MCF 10A (cell line): ENCODE results near the gene ARL17A. TPM values are rescaled to one million over a fixed set of nuclear protein-coding genes. Genes with fewer than 3 reads are reported as not detected.
"Not testable (repeated sequence)": the region's sequence is repeated elsewhere in the genome, so short reads cannot be mapped to it uniquely, and the experiment has no call there.

Experiments used
- BruUV-seq: library from RNA; stranded (reverse); fragments of 400-500 nt; replicated peaks from 2 replicates; lab custom pipeline; 2021; lab: Mats Ljungman, UMichigan
- CTCF ChIA-PET: fragments of 300-600 bp; sonication (Branson Sonifier 250); formaldehyde crosslinking; extraction: SDS; loops from one replicate; lab custom pipeline; 2021; ENCODE audit warnings: antibody characterized with exemption, inconsistent platforms; lab: Yijun Ruan, JAX
- POLR2A ChIA-PET: fragments of 300-600, 350-650 bp; sonication (Branson Sonifier 250); formaldehyde crosslinking; extraction: SDS; loops from one replicate; lab custom pipeline; 2020; ENCODE audit warnings: antibody characterized with exemption, inconsistent platforms; lab: Yijun Ruan, JAX
- DNase-seq: peaks from one replicate; pipeline ENCODE4 v3.0.0-alpha.2; 2018; ENCODE audit not compliant: unreplicated experiment
- H3K27ac Mint-ChIP-seq: one replicate; pipeline ENCODE4 v1.8.0; 2022; ENCODE audit warnings: mild to moderate bottlenecking, low read depth, mixed read lengths; ENCODE audit not compliant: unreplicated experiment
- H3K27me3 Mint-ChIP-seq: one replicate; pipeline ENCODE4 v1.8.0; 2022; ENCODE audit warnings: mixed read lengths; ENCODE audit not compliant: insufficient read depth, unreplicated experiment
- H3K36me3 Mint-ChIP-seq: one replicate; pipeline ENCODE4 v1.8.0; 2022; ENCODE audit warnings: mild to moderate bottlenecking, moderate library complexity, mixed read lengths; ENCODE audit not compliant: insufficient read depth, unreplicated experiment
- H3K4me1 Mint-ChIP-seq: one replicate; pipeline ENCODE4 v1.8.0; 2022; ENCODE audit warnings: mixed read lengths; ENCODE audit not compliant: insufficient read depth, unreplicated experiment
- H3K4me3 Mint-ChIP-seq: one replicate; pipeline ENCODE4 v1.8.0; 2022; ENCODE audit warnings: mild to moderate bottlenecking, moderate library complexity, mixed read lengths; ENCODE audit not compliant: unreplicated experiment
- H3K9me3 Mint-ChIP-seq: one replicate; pipeline ENCODE4 v1.8.0; 2022; ENCODE audit warnings: mixed read lengths; ENCODE audit not compliant: unreplicated experiment
- intact Hi-C: fragments of 100-400 bp; cut with micrococcal nuclease; formaldehyde crosslinking; loops from 2 replicates; pipeline ENCODE4 v1.14.1; 2022
- total RNA-seq: library from RNA; stranded (reverse); gene quantifications from 2 replicates; pipeline ENCODE4 v1.2.3, GENCODE V29; 2022

ARL17A gene
- total RNA-seq, 1 experiment from 2014 or later = 20.7 TPM

DNA sequence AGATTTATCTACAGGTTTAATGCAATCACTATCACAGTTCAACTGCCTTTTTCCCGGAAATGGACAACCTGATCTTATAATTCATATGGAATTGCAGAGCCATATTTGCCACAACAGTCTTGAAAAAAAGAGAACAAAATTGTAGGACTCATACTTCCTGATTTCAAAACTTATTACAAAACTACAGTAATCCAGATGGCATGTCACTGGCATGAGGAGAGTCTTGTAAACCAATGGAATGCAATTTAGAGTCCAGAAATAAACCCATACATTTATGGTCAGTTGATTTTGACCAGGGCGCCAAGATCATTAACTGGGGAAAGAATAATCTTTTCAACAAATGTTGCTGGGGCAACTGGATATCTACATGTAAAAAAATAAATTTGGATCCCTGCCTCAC lies 31.8 kb upstream of the ARL17A start:
- H3K27me3 Mint-ChIP-seq, H3K4me3 Mint-ChIP-seq, H3K27ac Mint-ChIP-seq, intact Hi-C loops, H3K9me3 Mint-ChIP-seq, H3K4me1 Mint-ChIP-seq, DNase-seq, CTCF ChIA-PET, H3K36me3 Mint-ChIP-seq, POLR2A ChIA-PET, BruUV-seq: not testable (repeated sequence)

DNA sequence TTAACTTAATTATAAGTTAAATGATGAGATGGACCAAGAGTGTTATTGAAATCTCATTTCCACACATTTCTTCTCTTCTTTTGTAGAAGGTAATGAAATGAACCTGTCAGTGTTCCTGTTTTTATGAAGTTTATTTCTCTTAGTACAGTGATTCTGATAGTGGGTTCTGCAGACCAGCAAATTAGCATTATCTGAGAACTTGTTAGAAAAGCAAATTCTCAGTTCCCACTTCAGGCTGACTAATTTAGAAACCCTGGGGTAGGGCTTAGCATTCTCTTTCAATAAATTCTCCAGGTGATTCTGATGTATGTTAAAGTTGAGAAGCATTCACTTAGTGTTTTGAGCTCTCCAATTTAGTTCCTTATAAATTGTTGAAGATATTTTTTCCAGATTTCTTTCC lies 23.6 kb upstream of the ARL17A start:
- H3K36me3 Mint-ChIP-seq, H3K4me3 Mint-ChIP-seq, POLR2A ChIA-PET, H3K27ac Mint-ChIP-seq, DNase-seq, BruUV-seq, intact Hi-C loops, H3K4me1 Mint-ChIP-seq, H3K9me3 Mint-ChIP-seq, CTCF ChIA-PET, H3K27me3 Mint-ChIP-seq: not testable (repeated sequence)

DNA sequence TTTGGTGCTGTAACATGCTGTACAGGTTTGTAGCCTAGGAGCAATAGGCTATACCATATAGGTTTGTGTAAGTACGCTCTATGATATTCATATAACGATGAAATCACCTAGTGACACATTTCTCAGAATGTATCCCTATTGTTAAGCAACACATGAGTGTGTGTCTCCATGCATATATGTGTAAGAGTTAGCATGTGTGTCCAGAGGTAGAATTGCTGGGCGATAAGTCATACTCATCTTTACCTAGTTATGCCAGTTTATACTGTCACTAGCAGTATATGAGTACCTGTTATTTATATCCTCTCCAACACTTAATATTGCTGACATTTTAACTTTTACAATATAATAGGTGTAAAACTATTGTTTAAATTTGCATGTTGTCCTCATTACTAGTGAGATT lies 21.3 kb upstream of the ARL17A start:
- BruUV-seq, H3K4me1 Mint-ChIP-seq, H3K4me3 Mint-ChIP-seq, POLR2A ChIA-PET, DNase-seq, intact Hi-C loops, H3K27me3 Mint-ChIP-seq, H3K36me3 Mint-ChIP-seq, H3K9me3 Mint-ChIP-seq, H3K27ac Mint-ChIP-seq, CTCF ChIA-PET: not testable (repeated sequence)

DNA sequence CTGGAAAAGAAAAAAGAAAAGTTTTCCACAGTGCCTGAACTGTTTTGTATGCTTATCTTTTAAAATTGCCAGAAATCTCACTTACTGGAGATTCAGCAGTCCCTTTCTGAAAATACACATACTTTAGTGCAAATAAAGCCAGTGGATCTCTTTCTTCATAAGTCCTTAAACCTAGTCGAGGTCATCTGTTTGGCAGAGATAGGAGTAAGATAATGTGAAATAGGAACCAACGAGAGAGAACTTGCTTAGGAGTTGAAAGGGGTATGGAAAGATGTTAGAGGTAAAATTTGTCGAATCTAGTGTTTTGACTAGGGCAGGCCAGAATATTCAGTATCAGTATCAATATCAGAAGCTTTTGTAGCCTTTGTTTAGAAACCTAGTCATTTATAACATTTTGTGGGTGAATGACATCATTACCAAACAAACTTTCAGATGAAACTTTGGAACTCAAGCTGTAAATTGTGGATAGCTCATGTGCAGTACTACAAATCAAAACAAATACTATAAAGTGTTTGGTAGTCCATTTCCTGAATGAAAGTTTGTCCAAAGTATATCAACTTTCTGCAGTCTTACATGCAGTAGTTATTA lies 18.9 kb upstream of the ARL17A start:
- intact Hi-C loops, H3K27ac Mint-ChIP-seq, H3K36me3 Mint-ChIP-seq, CTCF ChIA-PET, H3K9me3 Mint-ChIP-seq, BruUV-seq, DNase-seq, H3K4me3 Mint-ChIP-seq, POLR2A ChIA-PET, H3K27me3 Mint-ChIP-seq, H3K4me1 Mint-ChIP-seq: not testable (repeated sequence)

DNA sequence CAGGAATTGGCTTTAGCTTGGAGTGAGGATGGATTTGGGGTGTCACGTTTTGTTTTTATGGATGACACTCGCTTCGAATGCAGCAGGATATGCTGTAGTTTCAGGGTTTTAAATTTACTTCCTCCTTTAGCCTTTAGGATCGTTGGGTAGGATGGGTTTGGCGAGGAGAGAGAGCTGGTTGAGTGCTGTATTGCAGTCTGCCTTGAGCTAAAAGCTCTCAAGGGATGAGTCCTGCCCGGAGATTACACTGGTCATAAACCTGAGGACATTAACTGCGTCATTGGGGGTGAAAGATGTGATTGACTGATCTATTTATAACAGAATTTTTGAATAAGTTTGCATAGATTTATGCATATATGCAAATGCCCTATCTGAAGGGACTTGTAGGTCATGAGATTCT lies 11.8 kb upstream of the ARL17A start:
- CTCF ChIA-PET, H3K36me3 Mint-ChIP-seq, POLR2A ChIA-PET, H3K27me3 Mint-ChIP-seq, H3K4me3 Mint-ChIP-seq, H3K27ac Mint-ChIP-seq, intact Hi-C loops, H3K4me1 Mint-ChIP-seq, H3K9me3 Mint-ChIP-seq, DNase-seq: not testable (repeated sequence)
- BruUV-seq = TSS peak; percentile 25

DNA sequence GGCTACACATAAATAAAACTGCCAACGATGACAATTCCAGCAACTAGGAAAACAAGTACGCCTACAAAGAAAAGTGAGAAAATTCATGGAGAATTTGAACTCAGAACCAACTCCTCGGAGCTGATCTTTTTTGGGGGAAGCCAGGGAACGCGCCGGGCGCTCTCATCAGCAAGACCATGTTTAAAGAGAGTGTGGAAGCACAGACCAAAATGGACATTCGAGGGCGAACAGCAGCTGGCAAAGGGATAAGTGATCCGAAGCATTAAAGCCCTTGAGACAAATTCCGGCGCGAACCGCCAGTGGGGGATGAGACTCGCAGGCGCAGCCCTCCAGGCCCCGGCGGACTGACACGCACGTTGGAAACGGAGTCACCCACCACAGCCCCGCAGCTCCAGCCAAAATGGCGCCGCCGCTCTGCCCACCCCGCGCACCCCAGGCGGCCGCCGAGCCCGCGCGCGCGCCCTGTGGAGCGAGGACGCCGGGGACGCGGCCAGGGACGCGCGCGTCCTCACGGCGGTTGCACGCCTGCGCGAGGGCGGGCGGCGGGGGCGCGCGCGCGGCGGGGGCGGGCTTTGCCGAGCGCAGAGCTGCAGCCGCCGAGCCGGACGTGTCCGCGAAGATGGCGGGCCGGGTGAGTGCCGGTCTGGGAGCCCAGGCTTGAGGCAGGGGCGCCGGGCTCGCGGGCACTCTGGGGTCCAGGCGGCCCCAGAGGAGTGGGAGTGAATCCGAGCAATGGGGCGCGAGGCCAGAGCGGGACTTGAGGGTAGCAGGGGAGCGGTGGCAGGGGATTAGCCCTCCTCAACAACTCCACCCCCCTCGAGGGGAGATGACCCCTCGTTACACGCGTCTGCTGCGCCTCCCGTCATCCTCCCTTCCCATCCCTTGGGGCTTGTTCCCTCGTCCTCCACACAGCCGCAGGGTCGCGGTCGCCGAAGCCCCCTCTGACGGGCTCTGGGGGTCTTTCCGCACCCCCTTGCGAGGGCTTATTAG lies 11.0 kb upstream of the ARL17A start, which contains the start of gene NSF:
Gene NSF, plus strand, starts transcription at position 513 of the 990 bp plus-strand sequence. Its CDS starts 107 bp downstream, at position 620.
- H3K27ac Mint-ChIP-seq, POLR2A ChIA-PET, intact Hi-C loops, H3K4me3 Mint-ChIP-seq, H3K36me3 Mint-ChIP-seq, H3K27me3 Mint-ChIP-seq, H3K9me3 Mint-ChIP-seq, DNase-seq, H3K4me1 Mint-ChIP-seq, CTCF ChIA-PET, BruUV-seq: not testable (repeated sequence)

DNA sequence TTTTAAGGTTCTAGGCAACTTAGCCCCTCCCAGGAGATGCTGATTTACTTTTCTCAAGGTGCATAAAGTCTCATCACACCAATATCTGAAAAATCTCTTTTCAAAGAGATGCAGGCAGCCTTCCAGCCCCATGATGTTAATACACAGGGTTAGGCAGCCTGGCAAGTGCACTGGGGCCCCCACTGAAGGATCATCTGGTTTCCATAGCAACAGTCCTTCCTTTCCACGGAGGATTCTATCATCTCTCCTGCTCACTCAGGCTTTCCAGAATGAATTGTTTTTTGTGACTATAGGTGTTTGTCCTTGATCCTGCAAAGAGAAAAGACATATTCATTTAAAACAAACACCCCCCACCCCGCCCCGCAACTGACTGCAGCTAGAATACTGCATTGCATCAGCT lies 6.0 kb upstream of the ARL17A start:
- H3K27me3 Mint-ChIP-seq, H3K9me3 Mint-ChIP-seq, BruUV-seq, CTCF ChIA-PET, H3K36me3 Mint-ChIP-seq, H3K4me1 Mint-ChIP-seq, DNase-seq, H3K4me3 Mint-ChIP-seq, POLR2A ChIA-PET, H3K27ac Mint-ChIP-seq, intact Hi-C loops: not testable (repeated sequence)

DNA sequence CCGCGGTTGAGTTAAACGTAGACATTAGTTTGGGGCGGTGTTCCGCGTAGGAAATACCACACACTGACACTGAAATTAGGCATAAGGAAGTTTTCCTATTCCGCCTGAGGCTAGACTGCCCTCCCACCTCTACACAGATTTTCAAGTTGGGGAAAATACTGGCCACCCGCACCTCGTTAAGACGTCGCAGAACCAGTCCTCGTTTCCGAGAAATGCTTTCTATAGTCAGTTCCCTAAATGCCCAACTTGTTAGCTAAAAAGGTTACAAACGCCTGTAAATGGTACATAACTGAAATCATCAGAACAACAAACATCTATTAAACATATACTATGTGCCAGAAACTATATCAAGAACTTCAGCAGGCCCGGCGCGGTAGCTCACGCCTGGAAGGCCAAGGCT lies 591 bp upstream of the ARL17A start:
- H3K4me3 Mint-ChIP-seq = peak overlapping the region; percentile 44
- BruUV-seq = TSS peak; percentile 82
- H3K27ac Mint-ChIP-seq = not testable (repeated sequence)

DNA sequence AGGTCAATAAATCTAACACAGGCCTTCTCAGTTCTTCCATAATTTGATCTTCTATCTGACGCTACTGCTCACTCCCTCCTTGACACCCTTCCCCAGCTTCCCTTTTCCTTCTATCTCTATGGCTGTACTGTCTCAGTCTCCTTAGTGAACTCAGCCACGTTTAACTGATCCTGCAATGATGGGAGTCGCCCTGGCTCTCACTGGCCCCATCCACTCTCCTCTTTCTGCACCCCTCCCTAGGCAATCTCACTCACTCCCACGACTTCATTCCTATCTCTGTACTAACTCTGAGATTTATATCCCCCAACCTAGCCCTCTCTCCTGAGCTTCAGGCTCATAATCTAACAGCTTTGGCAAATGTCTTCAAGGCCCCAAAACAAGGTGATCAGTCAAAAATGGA lies 7.7 kb downstream of the ARL17A start:
- H3K4me1 Mint-ChIP-seq, POLR2A ChIA-PET, BruUV-seq, H3K27me3 Mint-ChIP-seq, H3K36me3 Mint-ChIP-seq, intact Hi-C loops, CTCF ChIA-PET, DNase-seq, H3K27ac Mint-ChIP-seq, H3K4me3 Mint-ChIP-seq, H3K9me3 Mint-ChIP-seq: not testable (repeated sequence)

More for the DNA sequence above, 591 bp upstream of the ARL17A start:
- DNase-seq, CTCF ChIA-PET, intact Hi-C loops, H3K9me3 Mint-ChIP-seq, POLR2A ChIA-PET, H3K4me1 Mint-ChIP-seq, H3K27me3 Mint-ChIP-seq, H3K36me3 Mint-ChIP-seq: not testable (repeated sequence)
